GM18520 (cell line): ENCODE results near the gene AOAH.

Experiments
- ATAC-seq: cut with Tn5 transposase; IDR thresholded peaks from one replicate; pipeline ENCODE4 v1.9.1; 2021; ENCODE audit not compliant: unreplicated experiment

Gene AOAH

GRCh38 chr7:36638140-36638539 lies 86.2 kb downstream of the AOAH start:
- no peak for ATAC-seq

- no peak for ATAC-seq
These were observed 86.9 kb downstream of the AOAH start for GRCh38 chr7:36637417-36637816.

- no peak for ATAC-seq
These were observed 88.2 kb downstream of the AOAH start for GRCh38 chr7:36636126-36636525.

- ATAC-seq: no peak
These were observed 89.2 kb downstream of the AOAH start for GRCh38 chr7:36635091-36635490.

- no peak for ATAC-seq
These were observed 90.9 kb downstream of the AOAH start for GRCh38 chr7:36633377-36633776.

GRCh38 chr7:36630112-36630650 lies 94.1 kb downstream of the AOAH start:
- no peak for ATAC-seq

- no peak for ATAC-seq
These were observed 94.9 kb downstream of the AOAH start for GRCh38 chr7:36629351-36629750.

GRCh38 chr7:36627836-36628235 lies 96.5 kb downstream of the AOAH start:
- no peak for ATAC-seq

- ATAC-seq: no peak
These were observed 98.2 kb downstream of the AOAH start for GRCh38 chr7:36626111-36626510.

- no peak for ATAC-seq
These were observed 99.0 kb downstream of the AOAH start for GRCh38 chr7:36625247-36625646.

- no peak for ATAC-seq
These were observed 101.0 kb downstream of the AOAH start for GRCh38 chr7:36623247-36623646.

- no peak for ATAC-seq
These were observed 102.9 kb downstream of the AOAH start for GRCh38 chr7:36621396-36621795.

- ATAC-seq: no peak
These were observed 104.1 kb downstream of the AOAH start for GRCh38 chr7:36620166-36620708.

GRCh38 chr7:36617408-36617807 lies 106.9 kb downstream of the AOAH start:
- ATAC-seq: no peak

- ATAC-seq: no peak
These were observed 108.3 kb downstream of the AOAH start for GRCh38 chr7:36615852-36616540.

- no peak for ATAC-seq
These were observed 109.3 kb downstream of the AOAH start for GRCh38 chr7:36614959-36615358.

- no peak for ATAC-seq
These were observed 111.2 kb downstream of the AOAH start for GRCh38 chr7:36613031-36613614.

GRCh38 chr7:36611703-36612102 lies 112.6 kb downstream of the AOAH start:
- ATAC-seq: no peak

GRCh38 chr7:36607721-36608095 lies 116.6 kb downstream of the AOAH start:
- ATAC-seq: no peak

- no peak for ATAC-seq
These were observed 117.1 kb downstream of the AOAH start for GRCh38 chr7:36606976-36607720.

- no peak for ATAC-seq
These were observed 117.9 kb downstream of the AOAH start for GRCh38 chr7:36606153-36606975.
